HK-2 (cell line): ENCODE measurements around the gene FRAT1.
"Not testable (repeated sequence)": the region's sequence is repeated elsewhere in the genome, so short reads cannot be mapped to it uniquely, and the experiment has no call there.

Experiments used
- DNase-seq: peaks from one replicate; pipeline ENCODE4 v3.0.0-alpha.2; 2018; ENCODE audit not compliant: unreplicated experiment

The FRAT1 gene

GRCh38 chr10:97334370-97335175, 15.5 kb downstream of the FRAT1 start, which contains the start of gene FRAT2:
Gene FRAT2, minus strand, starts transcription at chr10:97334729. Its CDS starts 157 bp downstream, at chr10:97334572.
- DNase-seq = peak; percentile 93

- DNase-seq = no peak
Observed at GRCh38 chr10:97335188-97335619, 16.1 kb downstream of the FRAT1 start.

- no peak for DNase-seq
Observed at GRCh38 chr10:97336006-97336405, 16.9 kb downstream of the FRAT1 start.

GRCh38 chr10:97336446-97336845, 17.4 kb downstream of the FRAT1 start:
- DNase-seq = no peak

GRCh38 chr10:97336942-97337831, 18.1 kb downstream of the FRAT1 start:
- DNase-seq = no peak

- no peak for DNase-seq
Observed at GRCh38 chr10:97338041-97338440, 19.0 kb downstream of the FRAT1 start.

- DNase-seq = no peak
Observed at GRCh38 chr10:97341416-97341815, 22.3 kb downstream of the FRAT1 start.

GRCh38 chr10:97343664-97344063, 24.6 kb downstream of the FRAT1 start:
- not testable (repeated sequence) for DNase-seq

- DNase-seq = no peak
Observed at GRCh38 chr10:97347317-97347716, 28.2 kb downstream of the FRAT1 start.

GRCh38 chr10:97349752-97350513, 30.9 kb downstream of the FRAT1 start:
- DNase-seq = no peak

- no peak for DNase-seq
Observed at GRCh38 chr10:97353945-97354344, 34.9 kb downstream of the FRAT1 start.

- DNase-seq = no peak
Observed at GRCh38 chr10:97355571-97355975, 36.5 kb downstream of the FRAT1 start.

GRCh38 chr10:97356318-97356914, 37.3 kb downstream of the FRAT1 start:
- DNase-seq = no peak

- no peak for DNase-seq
Observed at GRCh38 chr10:97356918-97357317, 37.8 kb downstream of the FRAT1 start.

GRCh38 chr10:97358349-97358748, 39.3 kb downstream of the FRAT1 start:
- DNase-seq = no peak

- no peak for DNase-seq
Observed at GRCh38 chr10:97358781-97359180, 39.7 kb downstream of the FRAT1 start.

GRCh38 chr10:97360705-97361536, 41.9 kb downstream of the FRAT1 start:
- no peak for DNase-seq

- no peak for DNase-seq
Observed at GRCh38 chr10:97361537-97361901, 42.4 kb downstream of the FRAT1 start.

- DNase-seq = no peak
Observed at GRCh38 chr10:97362310-97363033, 43.4 kb downstream of the FRAT1 start.

GRCh38 chr10:97363071-97363470, 44.0 kb downstream of the FRAT1 start:
- no peak for DNase-seq
